B cell (primary cell): Measurements from ENCODE around the gene YEATS2.

Experiments used
- EZH2 ChIP-seq: IDR thresholded peaks from 2 replicates; pipeline ENCODE4 v1.6.1; 2012; ENCODE audit warnings: borderline replicate concordance, low read depth, mild to moderate bottlenecking, moderate library complexity, low read length; ENCODE audit not compliant: insufficient read depth, poor library complexity, severe bottlenecking
- TF ChIP-seq, protein P1 (sequence below): fragments of 200-600 bp; IDR thresholded peaks from one replicate; pipeline ENCODE4 v1.8.0; 2022; ENCODE audit warnings: antibody characterized with exemption, mild to moderate bottlenecking

DNA sequence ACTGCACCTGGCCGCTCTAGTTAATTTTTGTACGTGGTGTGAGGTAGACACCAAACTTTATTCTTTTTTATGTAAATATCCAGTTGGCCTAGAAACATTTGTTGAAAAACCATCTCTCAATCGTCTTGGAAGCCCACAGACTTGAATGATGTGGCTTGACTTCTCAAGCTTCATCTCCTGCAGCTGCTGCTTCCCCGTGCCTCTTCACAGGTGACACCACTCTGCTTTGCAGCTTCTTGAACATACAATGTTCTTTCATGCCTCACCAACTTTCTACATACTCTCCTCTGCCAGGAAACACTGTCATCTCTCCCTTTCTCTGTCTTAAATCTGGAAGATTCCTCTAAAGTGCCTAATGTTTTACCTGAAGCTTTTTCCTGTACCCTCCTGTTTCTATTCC, 92.2 kb downstream of the YEATS2 start:
- TF ChIP-seq, protein P1, sequence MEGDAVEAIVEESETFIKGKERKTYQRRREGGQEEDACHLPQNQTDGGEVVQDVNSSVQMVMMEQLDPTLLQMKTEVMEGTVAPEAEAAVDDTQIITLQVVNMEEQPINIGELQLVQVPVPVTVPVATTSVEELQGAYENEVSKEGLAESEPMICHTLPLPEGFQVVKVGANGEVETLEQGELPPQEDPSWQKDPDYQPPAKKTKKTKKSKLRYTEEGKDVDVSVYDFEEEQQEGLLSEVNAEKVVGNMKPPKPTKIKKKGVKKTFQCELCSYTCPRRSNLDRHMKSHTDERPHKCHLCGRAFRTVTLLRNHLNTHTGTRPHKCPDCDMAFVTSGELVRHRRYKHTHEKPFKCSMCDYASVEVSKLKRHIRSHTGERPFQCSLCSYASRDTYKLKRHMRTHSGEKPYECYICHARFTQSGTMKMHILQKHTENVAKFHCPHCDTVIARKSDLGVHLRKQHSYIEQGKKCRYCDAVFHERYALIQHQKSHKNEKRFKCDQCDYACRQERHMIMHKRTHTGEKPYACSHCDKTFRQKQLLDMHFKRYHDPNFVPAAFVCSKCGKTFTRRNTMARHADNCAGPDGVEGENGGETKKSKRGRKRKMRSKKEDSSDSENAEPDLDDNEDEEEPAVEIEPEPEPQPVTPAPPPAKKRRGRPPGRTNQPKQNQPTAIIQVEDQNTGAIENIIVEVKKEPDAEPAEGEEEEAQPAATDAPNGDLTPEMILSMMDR, result no peak
- no peak for TF ChIP-seq EZH2
